SK-N-SH (cell line): ENCODE results near the gene TRAPPC2L. TPM values are rescaled to one million over a fixed set of nuclear protein-coding genes. Genes with fewer than 3 reads are reported as not detected.

Source experiments
- CTCF ChIA-PET: fragments of 300-600, 350-600 bp; formaldehyde crosslinking; extraction: SDS; loops from one replicate; lab custom pipeline; 2021; lab: Yijun Ruan, JAX
- POLR2A ChIA-PET: fragments of 350-600 bp; sonication (Branson Sonifier 250); formaldehyde crosslinking; extraction: SDS; loops from one replicate; lab custom pipeline; 2020; ENCODE audit warnings: antibody characterized with exemption, inconsistent platforms; lab: Yijun Ruan, JAX
- DNase-seq: peaks from one replicate; pipeline ENCODE4 v3.0.0; 2012
- H2AFZ ChIP-seq: fragments of 200-600 bp; sonication (generic); 2 replicates; pipeline ENCODE4 v1.8.1; 2016; ENCODE audit warnings: antibody characterized with exemption, mild to moderate bottlenecking, low read depth
- H3F3A ChIP-seq: fragments of 200-600 bp; sonication (generic); replicated peaks from 2 replicates; pipeline ENCODE3; 2016; ENCODE audit warnings: antibody characterized with exemption, mild to moderate bottlenecking; ENCODE audit not compliant: insufficient read depth
- H3K27ac ChIP-seq, 2 experiments: fragments of 200-500 bp in 1 of 2; fragments of 200-600 bp in 1 of 2; sonication (Bioruptor generic) in 1 of 2; sonication (generic), shearing (Covaris generic) in 1 of 2; 2 replicates each; pipeline versions ENCODE4 v1.5.1 to v1.6.1; 2014 to 2016; ENCODE audit warnings: low read depth in 2 of 2, inconsistent platforms in 1 of 2, low read length in 1 of 2, mild to moderate bottlenecking in 1 of 2, mixed read lengths in 1 of 2
- H3K27me3 ChIP-seq: fragments of 200-600 bp; sonication (generic), shearing (Covaris generic); 2 replicates; pipeline ENCODE4 v1.6.1; 2016; ENCODE audit warnings: mixed run types; ENCODE audit not compliant: insufficient read depth
- H3K36me3 ChIP-seq, 2 experiments: fragments of 200-500 bp in 1 of 2; fragments of 200-600 bp in 1 of 2; sonication (Bioruptor generic) in 1 of 2; sonication (generic) in 1 of 2; replicated peaks in 1 of 2; 2 replicates each; pipeline versions ENCODE3 to v1.5.1; 2014 to 2016; ENCODE audit warnings: low read length in 1 of 2, mild to moderate bottlenecking in 1 of 2; ENCODE audit not compliant: insufficient read depth in 2 of 2, control insufficient read depth in 1 of 2
- H3K4me1 ChIP-seq, 2 experiments: fragments of 200-500 bp in 1 of 2; fragments of 200-600 bp in 1 of 2; sonication (Bioruptor generic) in 1 of 2; sonication (generic), shearing (Covaris generic) in 1 of 2; 2 replicates each; pipeline versions ENCODE4 v1.5.1 to v1.6.1; 2014 to 2016; ENCODE audit warnings: low read depth in 1 of 2, low read length in 1 of 2, mixed run types in 1 of 2; ENCODE audit not compliant: insufficient read depth in 2 of 2, control insufficient read depth in 1 of 2
- H3K4me2 ChIP-seq: fragments of 200-600 bp; sonication (generic), shearing (Covaris generic); 2 replicates; pipeline ENCODE4 v1.6.1; 2017; ENCODE audit warnings: mixed run types
- H3K4me3 ChIP-seq, 2 experiments: fragments of 200-500 bp in 1 of 2; fragments of 200-600 bp in 1 of 2; sonication (Bioruptor generic) in 1 of 2; sonication (generic), shearing (Covaris generic) in 1 of 2; 2 replicates each; pipeline versions ENCODE4 v1.5.1 to v1.8.1; 2014 to 2016; ENCODE audit warnings: low read depth in 2 of 2, inconsistent platforms in 1 of 2, low read length in 1 of 2, mild to moderate bottlenecking in 1 of 2, mixed read lengths in 1 of 2, moderate library complexity in 1 of 2
- H3K79me2 ChIP-seq: fragments of 200-600 bp; sonication (generic); 2 replicates; pipeline ENCODE4 v1.8.1; 2017; ENCODE audit warnings: mild to moderate bottlenecking; ENCODE audit not compliant: insufficient read depth
- H3K9ac ChIP-seq: fragments of 200-600 bp; sonication (generic); 2 replicates; pipeline ENCODE4 v1.6.1; 2017; ENCODE audit warnings: mixed run types
- H3K9me2 ChIP-seq: fragments of 200-600 bp; sonication (generic); 2 replicates; pipeline ENCODE4 v1.6.1; 2017; ENCODE audit warnings: mixed run types
- H3K9me3 ChIP-seq: fragments of 200-600 bp; sonication (generic); 2 replicates; pipeline ENCODE4 v1.6.1; 2017; ENCODE audit warnings: mixed run types, mild to moderate bottlenecking, moderate library complexity
- H4K20me1 ChIP-seq: fragments of 200-600 bp; sonication (generic); 2 replicates; pipeline ENCODE4 v1.6.1; 2017; ENCODE audit warnings: mild to moderate bottlenecking, mixed run types; ENCODE audit not compliant: insufficient read depth
- CHD2 ChIP-seq: fragments of 150-350 bp; IDR thresholded peaks from 2 replicates; pipeline ENCODE4 v1.6.1; 2018; ENCODE audit warnings: low read length; ENCODE audit not compliant: partially characterized antibody
- ELF1 ChIP-seq: IDR thresholded peaks from 2 replicates; pipeline ENCODE4 v1.4.0; 2012
- GABPA ChIP-seq: IDR thresholded peaks from 2 replicates; pipeline ENCODE4 v1.4.0; 2012; ENCODE audit warnings: low read depth, mild to moderate bottlenecking
- JUND ChIP-seq: IDR thresholded peaks from 2 replicates; pipeline ENCODE4 v1.4.0; 2012
- MEF2A ChIP-seq: IDR thresholded peaks from 2 replicates; pipeline ENCODE4 v1.4.0; 2012; ENCODE audit warnings: low read depth, borderline replicate concordance
- NFIC ChIP-seq: IDR thresholded peaks from 2 replicates; pipeline ENCODE4 v1.4.0; 2012; ENCODE audit warnings: borderline replicate concordance
- POLR2AphosphoS5 ChIP-seq: IDR thresholded peaks from 2 replicates; pipeline ENCODE4 v1.6.1; 2012; ENCODE audit warnings: low read depth, low read length
- RAD21 ChIP-seq: IDR thresholded peaks from 2 replicates; pipeline ENCODE4 v1.6.1; 2012; ENCODE audit warnings: mild to moderate bottlenecking, low read length
- RCOR1 ChIP-seq: fragments of 150-350 bp; IDR thresholded peaks from 2 replicates; pipeline ENCODE4 v1.6.1; 2017; ENCODE audit warnings: antibody characterized with exemption, low read length
- RFX5 ChIP-seq: IDR thresholded peaks from 2 replicates; pipeline ENCODE4 v1.6.1; 2012; ENCODE audit warnings: mild to moderate bottlenecking, improper control_type of control experiment, low read length
- RXRA ChIP-seq: IDR thresholded peaks from 2 replicates; pipeline ENCODE4 v1.4.0; 2012; ENCODE audit warnings: low read depth, mild to moderate bottlenecking, borderline replicate concordance
- SMC3 ChIP-seq: IDR thresholded peaks from 2 replicates; pipeline ENCODE4 v1.6.1; 2012; ENCODE audit warnings: low read depth, low read length, improper control_type of control experiment
- TCF12 ChIP-seq: IDR thresholded peaks from 2 replicates; pipeline ENCODE4 v1.4.0; 2012
- YY1 ChIP-seq: IDR thresholded peaks from 2 replicates; pipeline ENCODE4 v1.4.0; 2012; ENCODE audit warnings: low read depth, mild to moderate bottlenecking
- WGBS: methylation state at CpG from one replicate; pipeline ENCODE4 v1.1.6; 2017; ENCODE audit warnings: low lambda C conversion rate; 5-methylcytosine and 5-hydroxymethylcytosine counted together
- polyA plus RNA-seq, 3 experiments: library from polyadenylated mRNA; depleted of rRNA; stranded (reverse); fragments of >200 nt; gene quantifications; 2 replicates each; pipeline ENCODE4 v1.2.3, GENCODE V29; 2012
- TF ChIP-seq, protein P1 (sequence below): IDR thresholded peaks from 2 replicates; pipeline ENCODE4 v1.4.0; 2012; ENCODE audit warnings: low read depth, borderline replicate concordance
- TF ChIP-seq, protein P2 (sequence below): IDR thresholded peaks from 2 replicates; pipeline ENCODE4; 2012
- TF ChIP-seq, protein P3 (sequence below): fragments of 150-350 bp; IDR thresholded peaks from 2 replicates; pipeline ENCODE4 v1.6.1; 2017; ENCODE audit warnings: antibody characterized with exemption, low read length, low read depth, borderline replicate concordance
- TF ChIP-seq, protein P4 (sequence below): fragments of 200-600 bp; sonication (generic); IDR thresholded peaks from 2 replicates; pipeline ENCODE4 v1.6.1; 2017; ENCODE audit warnings: antibody characterized with exemption, mild to moderate bottlenecking, moderate library complexity
- TF ChIP-seq, protein P5 (sequence below): IDR thresholded peaks from 2 replicates; pipeline ENCODE4 v1.6.1; 2012; ENCODE audit warnings: mild to moderate bottlenecking, low read depth, low read length, moderate library complexity
- TF ChIP-seq, protein P6 (sequence below): IDR thresholded peaks from 2 replicates; pipeline ENCODE4 v1.4.0; 2012; ENCODE audit warnings: low read depth, borderline replicate concordance

TRAPPC2L gene
- polyA plus RNA-seq, 1 of the 3 experiments (the other 2 are of a cell fraction), result 73.9 TPM

DNA sequence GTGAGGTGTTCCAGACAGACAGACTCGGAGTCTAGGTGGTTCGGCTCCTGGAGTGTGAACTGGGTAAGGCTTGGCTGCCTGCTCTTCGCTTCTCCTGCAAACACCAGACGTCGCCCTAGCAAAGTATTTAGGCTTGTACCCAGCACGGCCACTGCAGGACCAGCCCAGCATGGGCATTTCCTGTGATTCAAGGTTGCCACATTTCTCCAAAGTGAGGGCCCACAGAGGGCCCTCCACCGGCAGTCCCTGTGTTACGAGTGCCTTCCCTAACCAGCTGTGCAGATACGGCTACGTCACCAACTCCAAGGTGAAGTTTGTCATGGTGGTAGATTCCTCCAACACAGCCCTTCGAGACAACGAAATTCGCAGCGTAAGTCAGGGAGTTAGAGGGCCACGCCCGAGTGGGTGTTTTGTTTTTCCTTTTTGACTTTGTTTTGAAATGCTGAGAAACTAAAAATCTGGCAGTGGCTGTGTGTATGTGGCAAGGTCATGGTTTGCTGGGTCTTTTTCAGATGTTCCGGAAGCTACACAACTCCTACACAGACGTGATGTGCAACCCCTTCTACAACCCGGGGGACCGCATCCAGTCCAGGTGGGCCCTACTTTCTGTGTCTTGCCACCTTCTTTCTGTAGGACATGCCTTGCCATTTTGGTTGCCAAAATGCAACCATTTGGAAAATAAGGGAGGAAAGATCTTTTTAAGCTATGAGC is 2.6 kb downstream of the TRAPPC2L start:
- no peak overlapping the region for H2AFZ ChIP-seq
- H3K27me3 ChIP-seq, result no peaks in the 10 kb centered on the region
- peaks cover 17% of the 10 kb centered on the region for H3K79me2 ChIP-seq
- no peak overlapping the region for H3K9ac ChIP-seq
- H3F3A ChIP-seq, result peaks cover 12% of the 10 kb centered on the region
- ChIA-PET POLR2A (no interaction called here), CTCF (interaction anchor here (1.2 to 3.1 kb wide), 5 partner anchors 9 to 123 kb away, joined by 4 to 42 read pairs (median 17); no protein-coding TSS in a partner anchor)
- peaks cover 5 to 15% of the 10 kb centered on the region in 2 experiments; a peak in 1 of 4 replicates for H3K4me1 ChIP-seq
- no peak for TF ChIP-seq TCF12
- no peak for TF ChIP-seq YY1
- TF ChIP-seq, protein P1, sequence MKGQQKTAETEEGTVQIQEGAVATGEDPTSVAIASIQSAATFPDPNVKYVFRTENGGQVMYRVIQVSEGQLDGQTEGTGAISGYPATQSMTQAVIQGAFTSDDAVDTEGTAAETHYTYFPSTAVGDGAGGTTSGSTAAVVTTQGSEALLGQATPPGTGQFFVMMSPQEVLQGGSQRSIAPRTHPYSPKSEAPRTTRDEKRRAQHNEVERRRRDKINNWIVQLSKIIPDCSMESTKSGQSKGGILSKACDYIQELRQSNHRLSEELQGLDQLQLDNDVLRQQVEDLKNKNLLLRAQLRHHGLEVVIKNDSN, result no peak
- TF ChIP-seq RXRA, result no peak
- TF ChIP-seq, protein P2, sequence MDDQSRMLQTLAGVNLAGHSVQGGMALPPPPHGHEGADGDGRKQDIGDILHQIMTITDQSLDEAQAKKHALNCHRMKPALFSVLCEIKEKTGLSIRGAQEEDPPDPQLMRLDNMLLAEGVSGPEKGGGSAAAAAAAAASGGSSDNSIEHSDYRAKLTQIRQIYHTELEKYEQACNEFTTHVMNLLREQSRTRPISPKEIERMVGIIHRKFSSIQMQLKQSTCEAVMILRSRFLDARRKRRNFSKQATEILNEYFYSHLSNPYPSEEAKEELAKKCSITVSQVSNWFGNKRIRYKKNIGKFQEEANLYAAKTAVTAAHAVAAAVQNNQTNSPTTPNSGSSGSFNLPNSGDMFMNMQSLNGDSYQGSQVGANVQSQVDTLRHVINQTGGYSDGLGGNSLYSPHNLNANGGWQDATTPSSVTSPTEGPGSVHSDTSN, result no peak
- TF ChIP-seq NFIC, result no peak
- TF ChIP-seq, protein P3, sequence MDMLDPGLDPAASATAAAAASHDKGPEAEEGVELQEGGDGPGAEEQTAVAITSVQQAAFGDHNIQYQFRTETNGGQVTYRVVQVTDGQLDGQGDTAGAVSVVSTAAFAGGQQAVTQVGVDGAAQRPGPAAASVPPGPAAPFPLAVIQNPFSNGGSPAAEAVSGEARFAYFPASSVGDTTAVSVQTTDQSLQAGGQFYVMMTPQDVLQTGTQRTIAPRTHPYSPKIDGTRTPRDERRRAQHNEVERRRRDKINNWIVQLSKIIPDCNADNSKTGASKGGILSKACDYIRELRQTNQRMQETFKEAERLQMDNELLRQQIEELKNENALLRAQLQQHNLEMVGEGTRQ, result no peak
- no peak for TF ChIP-seq SMC3
- TF ChIP-seq, protein P4, sequence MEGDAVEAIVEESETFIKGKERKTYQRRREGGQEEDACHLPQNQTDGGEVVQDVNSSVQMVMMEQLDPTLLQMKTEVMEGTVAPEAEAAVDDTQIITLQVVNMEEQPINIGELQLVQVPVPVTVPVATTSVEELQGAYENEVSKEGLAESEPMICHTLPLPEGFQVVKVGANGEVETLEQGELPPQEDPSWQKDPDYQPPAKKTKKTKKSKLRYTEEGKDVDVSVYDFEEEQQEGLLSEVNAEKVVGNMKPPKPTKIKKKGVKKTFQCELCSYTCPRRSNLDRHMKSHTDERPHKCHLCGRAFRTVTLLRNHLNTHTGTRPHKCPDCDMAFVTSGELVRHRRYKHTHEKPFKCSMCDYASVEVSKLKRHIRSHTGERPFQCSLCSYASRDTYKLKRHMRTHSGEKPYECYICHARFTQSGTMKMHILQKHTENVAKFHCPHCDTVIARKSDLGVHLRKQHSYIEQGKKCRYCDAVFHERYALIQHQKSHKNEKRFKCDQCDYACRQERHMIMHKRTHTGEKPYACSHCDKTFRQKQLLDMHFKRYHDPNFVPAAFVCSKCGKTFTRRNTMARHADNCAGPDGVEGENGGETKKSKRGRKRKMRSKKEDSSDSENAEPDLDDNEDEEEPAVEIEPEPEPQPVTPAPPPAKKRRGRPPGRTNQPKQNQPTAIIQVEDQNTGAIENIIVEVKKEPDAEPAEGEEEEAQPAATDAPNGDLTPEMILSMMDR, result no peak
- TF ChIP-seq RAD21, result no peak
- TF ChIP-seq JUND, result no peak
- TF ChIP-seq CHD2, result no peak
- TF ChIP-seq, protein P5, sequence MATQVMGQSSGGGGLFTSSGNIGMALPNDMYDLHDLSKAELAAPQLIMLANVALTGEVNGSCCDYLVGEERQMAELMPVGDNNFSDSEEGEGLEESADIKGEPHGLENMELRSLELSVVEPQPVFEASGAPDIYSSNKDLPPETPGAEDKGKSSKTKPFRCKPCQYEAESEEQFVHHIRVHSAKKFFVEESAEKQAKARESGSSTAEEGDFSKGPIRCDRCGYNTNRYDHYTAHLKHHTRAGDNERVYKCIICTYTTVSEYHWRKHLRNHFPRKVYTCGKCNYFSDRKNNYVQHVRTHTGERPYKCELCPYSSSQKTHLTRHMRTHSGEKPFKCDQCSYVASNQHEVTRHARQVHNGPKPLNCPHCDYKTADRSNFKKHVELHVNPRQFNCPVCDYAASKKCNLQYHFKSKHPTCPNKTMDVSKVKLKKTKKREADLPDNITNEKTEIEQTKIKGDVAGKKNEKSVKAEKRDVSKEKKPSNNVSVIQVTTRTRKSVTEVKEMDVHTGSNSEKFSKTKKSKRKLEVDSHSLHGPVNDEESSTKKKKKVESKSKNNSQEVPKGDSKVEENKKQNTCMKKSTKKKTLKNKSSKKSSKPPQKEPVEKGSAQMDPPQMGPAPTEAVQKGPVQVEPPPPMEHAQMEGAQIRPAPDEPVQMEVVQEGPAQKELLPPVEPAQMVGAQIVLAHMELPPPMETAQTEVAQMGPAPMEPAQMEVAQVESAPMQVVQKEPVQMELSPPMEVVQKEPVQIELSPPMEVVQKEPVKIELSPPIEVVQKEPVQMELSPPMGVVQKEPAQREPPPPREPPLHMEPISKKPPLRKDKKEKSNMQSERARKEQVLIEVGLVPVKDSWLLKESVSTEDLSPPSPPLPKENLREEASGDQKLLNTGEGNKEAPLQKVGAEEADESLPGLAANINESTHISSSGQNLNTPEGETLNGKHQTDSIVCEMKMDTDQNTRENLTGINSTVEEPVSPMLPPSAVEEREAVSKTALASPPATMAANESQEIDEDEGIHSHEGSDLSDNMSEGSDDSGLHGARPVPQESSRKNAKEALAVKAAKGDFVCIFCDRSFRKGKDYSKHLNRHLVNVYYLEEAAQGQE, result no peak
- no peak for TF ChIP-seq ELF1
- no peak for TF ChIP-seq GABPA
- TF ChIP-seq RFX5, result no peak
- TF ChIP-seq RCOR1, result no peak
- no peak for TF ChIP-seq MEF2A
- TF ChIP-seq POLR2AphosphoS5, result no peak
- TF ChIP-seq, protein P6, sequence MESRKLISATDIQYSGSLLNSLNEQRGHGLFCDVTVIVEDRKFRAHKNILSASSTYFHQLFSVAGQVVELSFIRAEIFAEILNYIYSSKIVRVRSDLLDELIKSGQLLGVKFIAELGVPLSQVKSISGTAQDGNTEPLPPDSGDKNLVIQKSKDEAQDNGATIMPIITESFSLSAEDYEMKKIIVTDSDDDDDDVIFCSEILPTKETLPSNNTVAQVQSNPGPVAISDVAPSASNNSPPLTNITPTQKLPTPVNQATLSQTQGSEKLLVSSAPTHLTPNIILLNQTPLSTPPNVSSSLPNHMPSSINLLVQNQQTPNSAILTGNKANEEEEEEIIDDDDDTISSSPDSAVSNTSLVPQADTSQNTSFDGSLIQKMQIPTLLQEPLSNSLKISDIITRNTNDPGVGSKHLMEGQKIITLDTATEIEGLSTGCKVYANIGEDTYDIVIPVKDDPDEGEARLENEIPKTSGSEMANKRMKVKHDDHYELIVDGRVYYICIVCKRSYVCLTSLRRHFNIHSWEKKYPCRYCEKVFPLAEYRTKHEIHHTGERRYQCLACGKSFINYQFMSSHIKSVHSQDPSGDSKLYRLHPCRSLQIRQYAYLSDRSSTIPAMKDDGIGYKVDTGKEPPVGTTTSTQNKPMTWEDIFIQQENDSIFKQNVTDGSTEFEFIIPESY, result no peak
- H3K4me2 ChIP-seq, result no peak overlapping the region
- no peak for DNase-seq
- no peaks in the 10 kb centered on the region for H3K9me2 ChIP-seq
- peaks cover 3 to 32% of the 10 kb centered on the region in 2 experiments for H3K36me3 ChIP-seq
- no peak overlapping the region for H3K27ac ChIP-seq
- 0 out of 2 replicates have a peak, but pooled peaks cover 11% of the 10 kb centered on the region for H4K20me1 ChIP-seq
- WGBS, result 95% methylated on average over 19 of the region's 20 CpGs
- H3K9me3 ChIP-seq, result no peaks in the 10 kb centered on the region
- no peak overlapping the region for H3K4me3 ChIP-seq
